HL-60 (cell line): ENCODE data around the gene GNB1.

Source experiments
- DNase-seq, 2 experiments: peaks; one replicate each; pipeline ENCODE4 v3.0.0-alpha.2; 2010 to 2020; ENCODE audit warnings: low read depth in 1 of 2, low spot score in 1 of 2
- H3K27ac ChIP-seq: fragments of 250-450 bp; sonication (Bioruptor Pico); replicated peaks from 2 replicates; pipeline ENCODE4 v1.5.1; 2020; ENCODE audit warnings: mild to moderate bottlenecking, moderate library complexity
- H3K27me3 ChIP-seq: fragments of 250-450 bp; sonication (Bioruptor Pico); 2 replicates; pipeline ENCODE4 v1.5.1; 2021; ENCODE audit warnings: mild to moderate bottlenecking, moderate library complexity; ENCODE audit not compliant: insufficient read depth, poor library complexity, severe bottlenecking
- H3K4me3 ChIP-seq: replicated peaks from 2 replicates; pipeline ENCODE4 v1.5.1; 2011; ENCODE audit warnings: mild to moderate bottlenecking, control low read depth, low read length; ENCODE audit not compliant: insufficient read depth
- GABPA ChIP-seq: IDR thresholded peaks from 2 replicates; pipeline ENCODE4 v1.6.1; 2012; ENCODE audit warnings: low read depth
- POLR2AphosphoS5 ChIP-seq: IDR thresholded peaks from 2 replicates; pipeline ENCODE4 v1.6.1; 2012; ENCODE audit warnings: low read depth
- SPI1 ChIP-seq: IDR thresholded peaks from 2 replicates; pipeline ENCODE4 v1.6.1; 2012; ENCODE audit warnings: low read depth, mild to moderate bottlenecking, borderline replicate concordance
- TF ChIP-seq, protein P1 (sequence below): IDR thresholded peaks from 2 replicates; pipeline ENCODE4 v1.6.1; 2012; ENCODE audit warnings: low read depth; ENCODE audit not compliant: insufficient replicate concordance
- TF ChIP-seq, protein P2 (sequence below): IDR thresholded peaks from one replicate; pipeline ENCODE4 v1.5.1; 2011; ENCODE audit warnings: low read length, control low read depth, inconsistent platforms; ENCODE audit not compliant: insufficient read depth

GNB1 gene

DNA sequence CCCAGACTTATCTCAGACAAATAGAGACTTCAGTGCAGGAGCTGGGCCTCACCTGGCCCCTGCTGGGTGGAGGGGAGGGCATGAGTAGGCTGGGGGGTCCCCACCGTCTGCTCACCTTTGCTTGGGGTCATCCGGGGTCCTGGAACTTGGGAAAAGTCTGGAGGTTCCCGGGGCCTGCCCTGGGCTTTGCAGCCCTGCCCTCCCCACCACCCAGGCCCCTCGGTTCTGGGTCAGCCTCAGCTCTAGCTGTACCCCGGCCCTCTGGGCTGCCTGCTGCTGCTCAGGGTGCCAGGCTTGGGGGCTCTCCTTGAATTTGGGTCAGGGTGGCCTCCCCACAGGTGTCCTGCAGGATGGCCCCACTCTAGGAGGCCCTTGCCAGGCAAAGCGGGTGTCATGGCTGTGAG, 30.6 kb upstream of the GNB1 start:
- Histone ChIP-seq H3K27ac (no peak overlapping the region), H3K4me3 (no peak overlapping the region), H3K27me3 (peaks cover 2% of the 10 kb centered on the region)
- no peak for DNase-seq
- TF ChIP-seq SPI1 (no peak), GABPA (no peak), POLR2AphosphoS5 (no peak)
- TF ChIP-seq, protein P1, sequence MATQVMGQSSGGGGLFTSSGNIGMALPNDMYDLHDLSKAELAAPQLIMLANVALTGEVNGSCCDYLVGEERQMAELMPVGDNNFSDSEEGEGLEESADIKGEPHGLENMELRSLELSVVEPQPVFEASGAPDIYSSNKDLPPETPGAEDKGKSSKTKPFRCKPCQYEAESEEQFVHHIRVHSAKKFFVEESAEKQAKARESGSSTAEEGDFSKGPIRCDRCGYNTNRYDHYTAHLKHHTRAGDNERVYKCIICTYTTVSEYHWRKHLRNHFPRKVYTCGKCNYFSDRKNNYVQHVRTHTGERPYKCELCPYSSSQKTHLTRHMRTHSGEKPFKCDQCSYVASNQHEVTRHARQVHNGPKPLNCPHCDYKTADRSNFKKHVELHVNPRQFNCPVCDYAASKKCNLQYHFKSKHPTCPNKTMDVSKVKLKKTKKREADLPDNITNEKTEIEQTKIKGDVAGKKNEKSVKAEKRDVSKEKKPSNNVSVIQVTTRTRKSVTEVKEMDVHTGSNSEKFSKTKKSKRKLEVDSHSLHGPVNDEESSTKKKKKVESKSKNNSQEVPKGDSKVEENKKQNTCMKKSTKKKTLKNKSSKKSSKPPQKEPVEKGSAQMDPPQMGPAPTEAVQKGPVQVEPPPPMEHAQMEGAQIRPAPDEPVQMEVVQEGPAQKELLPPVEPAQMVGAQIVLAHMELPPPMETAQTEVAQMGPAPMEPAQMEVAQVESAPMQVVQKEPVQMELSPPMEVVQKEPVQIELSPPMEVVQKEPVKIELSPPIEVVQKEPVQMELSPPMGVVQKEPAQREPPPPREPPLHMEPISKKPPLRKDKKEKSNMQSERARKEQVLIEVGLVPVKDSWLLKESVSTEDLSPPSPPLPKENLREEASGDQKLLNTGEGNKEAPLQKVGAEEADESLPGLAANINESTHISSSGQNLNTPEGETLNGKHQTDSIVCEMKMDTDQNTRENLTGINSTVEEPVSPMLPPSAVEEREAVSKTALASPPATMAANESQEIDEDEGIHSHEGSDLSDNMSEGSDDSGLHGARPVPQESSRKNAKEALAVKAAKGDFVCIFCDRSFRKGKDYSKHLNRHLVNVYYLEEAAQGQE = no peak
- TF ChIP-seq, protein P2, sequence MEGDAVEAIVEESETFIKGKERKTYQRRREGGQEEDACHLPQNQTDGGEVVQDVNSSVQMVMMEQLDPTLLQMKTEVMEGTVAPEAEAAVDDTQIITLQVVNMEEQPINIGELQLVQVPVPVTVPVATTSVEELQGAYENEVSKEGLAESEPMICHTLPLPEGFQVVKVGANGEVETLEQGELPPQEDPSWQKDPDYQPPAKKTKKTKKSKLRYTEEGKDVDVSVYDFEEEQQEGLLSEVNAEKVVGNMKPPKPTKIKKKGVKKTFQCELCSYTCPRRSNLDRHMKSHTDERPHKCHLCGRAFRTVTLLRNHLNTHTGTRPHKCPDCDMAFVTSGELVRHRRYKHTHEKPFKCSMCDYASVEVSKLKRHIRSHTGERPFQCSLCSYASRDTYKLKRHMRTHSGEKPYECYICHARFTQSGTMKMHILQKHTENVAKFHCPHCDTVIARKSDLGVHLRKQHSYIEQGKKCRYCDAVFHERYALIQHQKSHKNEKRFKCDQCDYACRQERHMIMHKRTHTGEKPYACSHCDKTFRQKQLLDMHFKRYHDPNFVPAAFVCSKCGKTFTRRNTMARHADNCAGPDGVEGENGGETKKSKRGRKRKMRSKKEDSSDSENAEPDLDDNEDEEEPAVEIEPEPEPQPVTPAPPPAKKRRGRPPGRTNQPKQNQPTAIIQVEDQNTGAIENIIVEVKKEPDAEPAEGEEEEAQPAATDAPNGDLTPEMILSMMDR = no peak

DNA sequence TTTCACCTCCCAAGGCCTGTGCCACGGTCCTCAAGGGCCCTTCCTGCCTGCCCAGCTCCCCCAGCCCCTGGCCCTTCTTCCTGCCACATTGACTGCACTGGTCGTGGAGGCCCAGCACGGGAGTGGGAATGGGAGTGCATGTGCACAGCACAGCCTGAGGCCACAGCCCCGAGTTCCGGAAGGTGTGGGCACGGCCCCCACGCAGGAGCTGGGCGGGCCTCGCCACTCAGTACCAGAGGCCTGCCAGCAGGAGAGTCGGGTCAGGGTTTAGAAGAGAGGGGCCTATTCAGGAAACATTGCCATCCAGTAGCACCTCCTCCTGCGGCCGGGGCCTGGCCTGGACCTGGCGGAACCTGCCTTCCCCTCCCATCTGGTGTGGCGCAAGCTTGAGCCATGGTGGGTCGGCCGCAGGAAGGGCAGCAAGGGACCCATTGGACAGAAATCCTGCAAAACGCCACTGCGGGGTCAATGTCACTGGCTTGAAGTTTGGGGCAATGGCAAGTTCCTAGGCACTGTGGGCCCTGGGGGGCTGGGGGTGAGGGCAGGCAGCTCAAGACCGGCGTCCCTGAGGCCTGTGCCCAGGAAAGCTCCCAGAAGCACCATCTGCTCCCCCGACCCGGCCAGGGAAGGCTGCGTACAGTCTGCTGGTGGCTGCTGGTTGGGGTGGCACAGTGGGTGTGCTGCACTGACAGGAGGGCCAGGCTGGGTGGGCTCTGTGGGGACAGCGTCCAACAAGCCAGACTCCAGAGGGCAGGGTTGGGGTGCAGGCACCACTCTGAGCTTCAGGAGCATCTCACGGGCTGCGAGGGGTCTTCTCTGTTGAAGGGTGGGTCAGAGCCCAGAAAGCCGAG, 29.9 kb upstream of the GNB1 start:
- H3K27ac ChIP-seq = no peak overlapping the region
- TF ChIP-seq, protein P1 = no peak
- TF ChIP-seq, protein P2 = no peak
- TF ChIP-seq GABPA (no peak), POLR2AphosphoS5 (no peak)
- DNase-seq = no peak
- H3K4me3 ChIP-seq = no peak overlapping the region
- H3K27me3 ChIP-seq = peaks cover 2% of the 10 kb centered on the region

DNA sequence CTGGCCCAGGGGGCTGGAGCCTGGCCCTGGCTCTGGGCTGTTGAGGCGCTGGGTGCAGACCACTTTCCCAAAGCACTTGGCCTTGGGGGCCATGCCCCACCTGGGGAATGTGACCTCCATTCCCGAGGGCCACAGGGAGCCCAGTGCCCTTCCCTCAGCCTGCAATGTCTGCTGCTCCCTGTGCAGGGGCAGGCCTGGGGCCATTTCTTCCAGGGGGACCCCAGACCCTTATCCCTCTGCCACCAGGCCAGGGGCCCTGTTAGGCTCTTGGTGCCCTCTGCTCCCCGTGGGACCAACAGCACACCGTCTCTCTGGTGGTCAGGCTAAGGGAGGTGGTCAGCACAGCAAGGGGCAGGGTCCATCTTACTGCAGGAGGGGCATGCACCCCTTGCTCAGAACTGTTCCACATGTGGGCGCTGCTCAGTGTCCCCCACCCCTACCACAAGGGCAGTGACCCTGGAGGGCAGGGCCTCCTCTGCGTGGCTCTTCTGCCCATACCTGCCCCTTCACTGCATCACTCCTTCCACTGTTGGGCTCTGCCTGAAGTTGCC, 29.2 kb upstream of the GNB1 start:
- H3K27me3 ChIP-seq = peaks cover 2% of the 10 kb centered on the region
- DNase-seq = no peak
- TF ChIP-seq, protein P2 = no peak
- TF ChIP-seq POLR2AphosphoS5 = no peak
- TF ChIP-seq, protein P1 = no peak
- TF ChIP-seq GABPA = no peak
- TF ChIP-seq SPI1 = no peak
- H3K27ac ChIP-seq = no peak overlapping the region
- H3K4me3 ChIP-seq = no peak overlapping the region
